Spleen (tissue), 7 donors: ENCODE measurements around the gene MAST4.

Experiments used
- CTCF ChIP-seq, 11 experiments: fragments of 200-600 bp in 7 of 11; fragments of 450-650 bp in 4 of 11; sonication (generic) in 4 of 11; IDR thresholded peaks in 8 of 11; conservative IDR thresholded peaks in 3 of 11; 1 replicate in 7 of 11; 2 replicates in 4 of 11; pipeline versions ENCODE4 v1.4.0 to v1.8.0; 2016 to 2021; ENCODE audit warnings: antibody characterized with exemption in 11 of 11, inconsistent platforms in 4 of 11, mild to moderate bottlenecking in 1 of 11
- POLR2A ChIP-seq, 3 donors: fragments of 450-650 bp; IDR thresholded peaks; one replicate each; pipeline ENCODE4 v1.5.1; 2017; ENCODE audit warnings: antibody characterized with exemption in 3 of 3, mild to moderate bottlenecking in 1 of 3
- POLR2AphosphoS5 ChIP-seq, 3 donors: sonication (generic); formaldehyde crosslinking; IDR thresholded peaks; one replicate each; pipeline ENCODE4 v1.5.1; 2017; ENCODE audit warnings: antibody characterized with exemption in 3 of 3
- donor health status: DM: no; HTN: no; CAD: no; lungs with moderate emphysema.
- donor health status: DM: no; HTN: no; CAD: no.
- donor health status: DM: no; HTN: no; CAD: no.

DNA sequence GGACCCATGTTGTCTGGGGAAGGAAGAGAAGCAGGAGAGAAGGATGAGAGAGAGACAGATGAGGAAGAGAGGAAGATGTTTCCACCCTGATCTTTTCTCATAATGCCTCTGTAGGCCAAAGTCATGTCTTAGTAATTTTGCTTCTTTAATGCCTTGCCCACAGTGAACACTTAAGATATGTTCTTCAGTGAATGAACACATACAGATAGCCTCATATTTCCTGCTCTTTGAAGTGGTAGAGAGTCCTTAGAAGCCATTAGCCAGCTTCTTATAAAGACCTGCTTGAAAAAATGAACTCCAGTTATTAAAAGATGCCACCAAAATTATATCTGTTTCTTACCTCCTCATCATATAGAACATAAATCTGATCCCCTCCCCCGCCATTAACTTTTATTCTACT, 356.0 kb downstream of the MAST4 start:
- TF ChIP-seq CTCF (IDR thresholded peaks at IDR 0.05 in 8 of 11, conservative IDR thresholded peaks at IDR 0.05 in 3 of 11) (no peak), POLR2AphosphoS5 (IDR thresholded peaks at IDR 0.05) (no peak), POLR2A (IDR thresholded peaks at IDR 0.05) (no peak)
